Astrocyte of the cerebellum (primary cell): ENCODE data around the gene NLN.

Source experiments
- DNase-seq: peaks from one replicate; pipeline ENCODE4 v3.0.0-alpha.2; 2011; ENCODE audit warnings: low read depth
- H3K4me3 ChIP-seq: 2 replicates; pipeline ENCODE4 v1.5.1; 2011; ENCODE audit warnings: mild to moderate bottlenecking, low read depth, low read length, moderate library complexity
- CTCF ChIP-seq: IDR thresholded peaks from 2 replicates; pipeline ENCODE4 v1.5.1; 2012; ENCODE audit warnings: low read length, low read depth, moderate library complexity, mild to moderate bottlenecking; ENCODE audit errors: missing control alignments
- in situ Hi-C: cut with HindIII; loops from 2 replicates; pipeline ENCODE4 v1.10.0; 2017; ENCODE audit warnings: low sequenced_read_pairs

NLN gene

GRCh38 chr5:65873181-65873750, 151.3 kb downstream of the NLN start:
- H3K4me3 ChIP-seq: no peak overlapping the region
- TF ChIP-seq CTCF: no peak
- in situ Hi-C loops: no loop called here
- no peak for DNase-seq

- no peak for TF ChIP-seq CTCF
- no peak for DNase-seq
- in situ Hi-C loops: no loop called here
- H3K4me3 ChIP-seq: no peak overlapping the region
These were observed 152.2 kb downstream of the NLN start for GRCh38 chr5:65874241-65874640.

GRCh38 chr5:65876496-65876895, 154.5 kb downstream of the NLN start:
- TF ChIP-seq CTCF: no peak
- H3K4me3 ChIP-seq: no peak overlapping the region
- in situ Hi-C loops: loop anchor here (5.0 kb wide), 1 partner anchor 36 kb away; no protein-coding TSS in a partner anchor
- DNase-seq: no peak

GRCh38 chr5:65876970-65877369, 155.0 kb downstream of the NLN start:
- no peak for DNase-seq
- no peak for TF ChIP-seq CTCF
- in situ Hi-C loops: loop anchor here (5.0 kb wide), 1 partner anchor 35 kb away; no protein-coding TSS in a partner anchor
- H3K4me3 ChIP-seq: no peak overlapping the region
